Stimulated activated CD8-positive, alpha-beta memory T cell treated with anti-CD3 and anti-CD28 coated beads, Interleukin-12 subunit alpha, Interleukin-12 subunit beta, amount 100 ng/mL, for 1 hour (primary cell): ENCODE results near the gene TKTL1.

Source experiments
- DNase-seq: peaks from one replicate; pipeline ENCODE4 v3.0.0-alpha.2; 2020; ENCODE audit warnings: low read depth

TKTL1 gene

GRCh38 chrX:154362085-154362742, 66.6 kb downstream of the TKTL1 start:
- DNase-seq = no peak

GRCh38 chrX:154363706-154364439, 68.3 kb downstream of the TKTL1 start:
- no peak for DNase-seq

- no peak for DNase-seq
These were observed 69.5 kb downstream of the TKTL1 start for GRCh38 chrX:154365052-154365600.

- DNase-seq = no peak
These were observed 70.5 kb downstream of the TKTL1 start for GRCh38 chrX:154365997-154366665.

GRCh38 chrX:154366666-154367055, 71.1 kb downstream of the TKTL1 start:
- DNase-seq = no peak

GRCh38 chrX:154367474-154368308, 72.1 kb downstream of the TKTL1 start:
- DNase-seq = no peak

GRCh38 chrX:154368630-154369448, 73.2 kb downstream of the TKTL1 start:
- DNase-seq = peak; percentile 87

GRCh38 chrX:154369449-154370299, 74.1 kb downstream of the TKTL1 start:
- DNase-seq = peak; percentile 54

GRCh38 chrX:154370300-154371016, 74.9 kb downstream of the TKTL1 start:
- DNase-seq = no peak

GRCh38 chrX:154371017-154371788, 75.6 kb downstream of the TKTL1 start:
- peak; percentile 86 for DNase-seq

- DNase-seq = no peak
These were observed 76.2 kb downstream of the TKTL1 start for GRCh38 chrX:154371789-154372300.

DNA sequence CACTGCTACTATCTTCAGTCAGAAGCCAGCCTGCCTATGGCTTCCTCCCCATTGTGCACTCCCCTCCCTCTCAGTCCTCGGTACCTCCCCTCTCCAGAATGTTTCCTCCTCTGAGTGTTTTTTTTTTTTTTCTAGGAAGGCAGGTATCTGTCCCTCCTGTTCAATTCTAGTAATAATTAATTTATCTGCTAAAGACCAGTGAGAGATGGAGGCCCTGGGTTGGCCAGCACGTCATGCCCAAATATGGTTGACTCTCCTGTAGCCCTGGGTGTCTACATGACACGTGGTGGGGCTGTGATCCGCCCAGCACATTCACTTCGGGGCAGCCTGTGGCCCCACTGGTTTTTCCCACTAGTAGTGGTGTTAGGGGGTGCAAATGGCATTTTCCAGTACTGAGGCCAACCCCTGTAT, 77.0 kb downstream of the TKTL1 start:
- DNase-seq = no peak

DNA sequence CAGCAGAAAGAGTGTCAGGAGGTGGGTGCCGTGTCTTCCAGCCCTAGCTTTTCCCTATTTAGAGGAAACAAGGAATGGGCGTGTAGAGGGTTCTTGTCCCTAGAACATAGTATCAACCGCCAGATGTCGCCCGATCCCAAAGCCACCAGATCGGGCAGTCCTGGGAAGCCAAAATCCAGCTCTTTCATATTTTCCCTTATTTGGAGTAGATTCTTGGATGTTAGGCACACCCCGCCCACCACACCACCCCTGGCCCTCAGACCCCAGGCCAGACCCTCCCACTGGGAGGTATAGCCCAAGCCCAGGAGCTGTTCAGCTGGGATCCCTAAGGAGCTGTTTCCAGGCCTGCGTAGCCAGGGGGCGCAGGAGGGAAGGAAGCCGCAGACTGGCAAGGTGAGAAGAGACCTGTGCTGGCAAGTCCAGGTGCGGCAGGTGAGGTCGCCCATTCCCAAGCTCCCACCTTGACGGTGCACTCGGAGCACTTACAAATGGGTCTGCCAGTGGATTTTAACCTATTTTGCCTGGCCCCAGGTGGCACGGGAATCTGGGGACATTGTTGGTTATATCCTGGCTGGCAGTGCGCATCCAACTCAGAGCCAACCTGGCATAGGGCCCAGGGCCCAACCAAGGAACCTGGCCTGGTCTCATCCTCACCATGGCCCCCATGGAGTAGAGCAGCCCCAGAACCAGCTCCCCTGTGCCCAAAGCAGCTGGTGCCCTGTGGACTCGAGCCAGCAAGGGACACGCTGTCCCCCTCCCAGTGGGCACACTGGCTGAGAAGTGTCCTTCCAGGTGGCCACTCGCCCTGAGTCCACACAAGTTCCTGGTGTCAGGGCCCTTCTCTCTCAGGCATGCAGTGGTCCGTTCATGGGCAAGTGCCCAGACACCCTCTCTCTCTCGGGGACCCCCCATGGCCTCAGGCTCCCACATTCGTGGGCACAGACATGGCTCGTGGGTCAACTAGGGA, 78.0 kb downstream of the TKTL1 start:
- DNase-seq = no peak

- DNase-seq = no peak
These were observed 78.9 kb downstream of the TKTL1 start, which contains the start of gene FLNA for GRCh38 chrX:154374313-154375155. TSS of gene FLNA (minus strand) at chrX:154374634. CDS start at chrX:154371245, 3,389 bp downstream.

- DNase-seq = no peak
These were observed 79.5 kb downstream of the TKTL1 start for GRCh38 chrX:154375156-154375504.

DNA sequence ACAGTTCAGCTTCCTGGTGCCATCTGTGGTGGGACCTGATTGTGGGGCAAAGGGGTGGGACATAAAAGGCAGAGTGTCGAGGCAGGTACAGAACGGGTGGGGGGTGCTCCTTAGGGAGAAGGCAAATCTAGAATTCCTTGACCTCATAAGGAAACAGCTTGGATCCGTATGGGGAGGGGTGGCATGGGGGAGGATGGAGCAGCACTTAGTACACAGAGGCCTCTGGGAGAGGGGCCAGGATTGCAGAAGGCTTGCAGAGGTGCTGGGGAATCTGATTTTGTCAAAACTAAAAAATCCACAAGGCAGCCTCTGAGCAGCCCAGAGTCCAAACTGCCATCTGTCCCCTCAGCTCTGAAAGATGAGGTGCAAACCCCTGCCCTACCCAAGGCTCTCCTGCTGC, 81.2 kb downstream of the TKTL1 start:
- no peak for DNase-seq
